Epithelial cell of proximal tubule (primary cell): ENCODE results near the gene SYT7. TPM values are rescaled to one million over a fixed set of nuclear protein-coding genes. Genes with fewer than 3 reads are reported as not detected.

Experiments
- DNase-seq: peaks from one replicate; pipeline ENCODE4 v3.0.0-alpha.2; 2011; ENCODE audit warnings: low read depth
- H3K4me3 ChIP-seq: 2 replicates; pipeline ENCODE4 v1.5.1; 2011; ENCODE audit warnings: low read depth, mild to moderate bottlenecking, low read length
- total RNA-seq: library from RNA; depleted of rRNA; stranded (reverse); fragments of >200 nt; gene quantifications from 2 replicates; pipeline ENCODE4 v1.2.3, GENCODE V29; 2015
- TF ChIP-seq, protein P1 (sequence below): conservative IDR thresholded peaks from 2 replicates; pipeline ENCODE4 v1.5.1; 2012; ENCODE audit warnings: low read depth, mild to moderate bottlenecking, low read length

SYT7 gene
- total RNA-seq, 1 donor from 2014 or later = 0.23 TPM

GRCh38 chr11:61577383-61578118 is 3.3 kb downstream of the SYT7 start:
- H3K4me3 ChIP-seq = no peak overlapping the region
- no peak for DNase-seq
- TF ChIP-seq, protein P1, sequence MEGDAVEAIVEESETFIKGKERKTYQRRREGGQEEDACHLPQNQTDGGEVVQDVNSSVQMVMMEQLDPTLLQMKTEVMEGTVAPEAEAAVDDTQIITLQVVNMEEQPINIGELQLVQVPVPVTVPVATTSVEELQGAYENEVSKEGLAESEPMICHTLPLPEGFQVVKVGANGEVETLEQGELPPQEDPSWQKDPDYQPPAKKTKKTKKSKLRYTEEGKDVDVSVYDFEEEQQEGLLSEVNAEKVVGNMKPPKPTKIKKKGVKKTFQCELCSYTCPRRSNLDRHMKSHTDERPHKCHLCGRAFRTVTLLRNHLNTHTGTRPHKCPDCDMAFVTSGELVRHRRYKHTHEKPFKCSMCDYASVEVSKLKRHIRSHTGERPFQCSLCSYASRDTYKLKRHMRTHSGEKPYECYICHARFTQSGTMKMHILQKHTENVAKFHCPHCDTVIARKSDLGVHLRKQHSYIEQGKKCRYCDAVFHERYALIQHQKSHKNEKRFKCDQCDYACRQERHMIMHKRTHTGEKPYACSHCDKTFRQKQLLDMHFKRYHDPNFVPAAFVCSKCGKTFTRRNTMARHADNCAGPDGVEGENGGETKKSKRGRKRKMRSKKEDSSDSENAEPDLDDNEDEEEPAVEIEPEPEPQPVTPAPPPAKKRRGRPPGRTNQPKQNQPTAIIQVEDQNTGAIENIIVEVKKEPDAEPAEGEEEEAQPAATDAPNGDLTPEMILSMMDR = peak; percentile 50

- TF ChIP-seq, protein P1 = no peak
- no peak overlapping the region for H3K4me3 ChIP-seq
- DNase-seq = no peak
Observed at GRCh38 chr11:61575886-61576861, 4.7 kb downstream of the SYT7 start.

GRCh38 chr11:61574611-61575010 is 6.3 kb downstream of the SYT7 start:
- DNase-seq = no peak
- TF ChIP-seq, protein P1 = no peak
- H3K4me3 ChIP-seq = no peak overlapping the region

GRCh38 chr11:61572913-61573312 is 8.0 kb downstream of the SYT7 start:
- no peak for DNase-seq
- no peak overlapping the region for H3K4me3 ChIP-seq
- TF ChIP-seq, protein P1 = no peak

GRCh38 chr11:61571869-61572268 is 9.0 kb downstream of the SYT7 start:
- H3K4me3 ChIP-seq = no peak overlapping the region
- DNase-seq = no peak
- TF ChIP-seq, protein P1 = no peak

DNA sequence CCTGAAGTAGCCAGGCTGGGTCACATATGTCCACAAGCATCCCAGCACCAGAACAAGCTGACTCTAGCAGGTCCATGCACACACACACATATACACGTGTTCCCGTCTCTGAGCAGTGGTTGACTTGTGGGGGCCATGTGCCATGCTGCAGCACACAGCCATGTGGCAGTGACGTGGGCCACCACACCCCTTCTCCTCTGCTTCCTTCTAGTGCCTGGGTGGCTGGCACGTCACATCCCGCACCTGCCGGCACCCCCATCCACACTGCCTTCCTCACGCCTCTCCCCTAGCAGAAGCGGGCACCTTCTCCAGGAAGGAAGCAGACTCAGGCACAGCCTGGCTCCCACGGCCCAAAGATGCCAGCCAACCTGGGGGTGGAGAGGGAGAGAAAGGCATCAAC is 9.5 kb downstream of the SYT7 start:
- no peak for DNase-seq
- H3K4me3 ChIP-seq = no peak overlapping the region
- TF ChIP-seq, protein P1 = no peak
